ENCODE results near the gene EFNA4. TPM values are rescaled to one million over a fixed set of nuclear protein-coding genes. Genes with fewer than 3 reads are reported as not detected.
A peak's percentile ranks its signal among the peaks of the same experiment; 100 is the strongest.

Gene EFNA4
- total and polyA plus RNA-seq, 2 of the 4 experiments (the other 2 are of a cell fraction): 3.8 to 11.8 TPM

DNA sequence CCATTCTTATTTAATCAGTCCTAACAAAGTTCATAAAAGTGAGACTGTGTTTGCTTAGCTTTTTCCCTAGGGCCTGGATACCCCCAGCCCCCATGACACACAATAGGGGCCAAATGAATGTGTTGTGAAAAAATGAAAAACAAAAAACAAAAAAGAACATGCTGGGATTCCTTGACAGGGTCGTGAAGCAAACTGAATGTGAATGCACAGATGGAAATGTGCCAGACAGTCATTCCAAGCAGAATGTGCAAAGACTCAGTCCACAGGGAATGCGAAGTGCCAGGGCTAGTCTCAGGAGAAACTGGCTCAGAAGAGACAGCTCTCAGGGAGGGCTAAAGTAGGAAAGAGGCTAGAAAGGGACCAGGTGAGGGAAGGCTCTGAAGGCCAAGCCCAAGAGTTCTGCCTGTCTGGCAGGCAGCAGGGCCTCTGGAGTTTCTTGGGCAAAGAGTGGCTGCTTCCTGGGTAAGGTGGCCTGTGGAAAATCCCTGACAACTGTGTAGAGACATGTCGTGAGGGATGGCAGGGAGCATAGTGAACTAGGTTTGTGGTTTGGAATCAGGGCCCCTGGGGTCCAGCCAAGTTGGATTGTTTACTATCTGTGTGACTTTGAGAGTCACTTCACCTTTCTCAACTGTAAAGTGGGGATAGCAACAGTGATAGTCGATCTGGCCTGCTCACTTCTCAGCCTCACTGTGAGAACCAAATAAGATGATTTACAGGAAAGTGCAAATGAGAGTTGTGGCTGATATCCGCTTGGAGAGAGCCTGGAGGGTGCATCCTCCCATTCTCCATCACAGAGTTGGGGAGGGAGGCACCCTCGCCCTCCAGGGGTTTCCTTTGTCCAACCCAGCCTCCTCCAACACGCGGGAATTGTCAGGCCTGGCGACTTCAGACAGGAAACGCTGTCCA is 13.6 kb upstream of the EFNA4 start:
- DNase-seq (peak; percentile 69), ATAC-seq (ENCODE audit: low read depth) (no peak)
- peak overlapping the region; percentile 51; the same call in 1 of the 2 replicates for H4K91ac ChIP-seq (ENCODE audit: insufficient read depth, low read depth, low read length)
- H4K20me1 ChIP-seq (ENCODE audit: insufficient read depth, low read length): no peaks in the 10 kb centered on the region; the same call in 1 of the 2 replicates
- peaks cover 9% of the 10 kb centered on the region; the same call in 1 of the 2 replicates for H3K9me1 ChIP-seq (ENCODE audit: insufficient read depth, low read length)
- peak overlapping the region; percentile 35; the same call in 1 of the 2 replicates for H3K56ac ChIP-seq (ENCODE audit: extremely low read depth, insufficient read depth, low read length)
- peak overlapping the region; percentile 75; the same call in 1 of the 2 replicates for H3K4me3 ChIP-seq (ENCODE audit: insufficient read depth, low read depth, low read length)
- H3K27ac ChIP-seq (ENCODE audit: insufficient read depth, low read length): no peak overlapping the region; the same call in 1 of the 2 replicates
- in situ Hi-C loops (cut with MboI; ENCODE audit: low sequenced_read_pairs): loop anchor here (10.0 kb wide), 1 partner anchor 95 kb away; the partner anchor contains the start of gene PBXIP1
- peak overlapping the region; percentile 69; the same call in 1 of the 2 replicates for H3K14ac ChIP-seq (replicated peaks; ENCODE audit: low read depth, low read length)
- H3K9me3 ChIP-seq (ENCODE audit: control insufficient read depth, insufficient read depth, low read length): no peaks in the 10 kb centered on the region
- TF ChIP-seq BHLHE40 (IDR thresholded peaks at IDR 0.05; ENCODE audit: low read depth, low read length) (no peak), NFE2L2 (IDR thresholded peaks at IDR 0.05; ENCODE audit: low read depth, low read length) (no peak), MAFK (IDR thresholded peaks at IDR 0.05; ENCODE audit: low read depth, low read length) (no peak), RCOR1 (IDR thresholded peaks at IDR 0.05; ENCODE audit: insufficient replicate concordance, low read length) (no peak)
- WGBS, 2 experiments (ENCODE audit: extremely low coverage in 2 of 2, insufficient read length in 1 of 2): 11% methylated on average over 5 of the region's 10 CpGs; no CpG with 5 or more reads in 1 of the 2 experiments
- 0 out of 2 replicates have a peak overlapping the region, but pooled peaks have one; percentile 3 for H2BK120ac ChIP-seq (ENCODE audit: low read depth, low read length)
- H3K4me1 ChIP-seq (ENCODE audit: control insufficient read depth, insufficient read depth, low read length): peaks cover 13% of the 10 kb centered on the region
- ChIA-PET CTCF (interaction anchor here (0.9 to 2.3 kb wide), 3 partner anchors 12 to 35 kb away, joined by 3 to 6 read pairs (median 4); no protein-coding TSS in a partner anchor), POLR2A (ENCODE audit: unreplicated experiment) (no interaction called here)
- peak overlapping the region; percentile 99 for H2AFZ ChIP-seq (replicated peaks; ENCODE audit: low read length, poor library complexity)
- H2BK5ac ChIP-seq (ENCODE audit: low read depth, low read length, poor library complexity, severe bottlenecking): peak overlapping the region; percentile 31
- H3K18ac ChIP-seq (ENCODE audit: low read depth, low read length): no peak overlapping the region
- H3K79me1 ChIP-seq (ENCODE audit: low read depth in 1 of 2, low read length in 2 of 2): peaks cover 0 to 15% of the 10 kb centered on the region in 2 experiments; a peak in 2 of 4 replicates
- peak overlapping the region; percentile 55 for H3K4ac ChIP-seq (ENCODE audit: low read depth, low read length)
- no TSS peak for BruUV-seq (replicated peaks)
- H3K4me2 ChIP-seq (ENCODE audit: low read depth, low read length): peak overlapping the region; percentile 93
- peak overlapping the region; percentile 58; the same call in 1 of the 2 replicates for H3K9ac ChIP-seq (ENCODE audit: low read depth, low read length)
- peak overlapping the region; percentile 19 for H3K23ac ChIP-seq (ENCODE audit: low read depth, low read length)
- peak overlapping the region; percentile 69 for H2AK9ac ChIP-seq (replicated peaks; ENCODE audit: low read depth, low read length, poor library complexity)
- H2BK20ac ChIP-seq (ENCODE audit: low read depth, low read length): no peak overlapping the region
- intact Hi-C loops (cut with micrococcal nuclease): loop anchor here (5.0 kb wide), 1 partner anchor 48 kb away; the partner anchor contains the start of gene ZBTB7B
- no peaks in the 10 kb centered on the region for H3K27me3 ChIP-seq (ENCODE audit: control insufficient read depth, insufficient read depth, low read length)
- no peak overlapping the region for H4K5ac ChIP-seq (ENCODE audit: low read depth, low read length)
- peak overlapping the region; percentile 16 for H2AK5ac ChIP-seq (ENCODE audit: low read depth, low read length)
- dilution Hi-C loops (cut with HindIII; ENCODE audit: low sequenced_read_pairs, unreplicated experiment): no loop called here
- no peaks in the 10 kb centered on the region for H3K36me3 ChIP-seq (ENCODE audit: control insufficient read depth, insufficient read depth, low read length)
- H2BK15ac ChIP-seq (ENCODE audit: low read depth, low read length): peak overlapping the region; percentile 20; the same call in 1 of the 3 replicates
- peak overlapping the region; percentile 32 to 80; a peak in 3 of 4 replicates for H4K8ac ChIP-seq (ENCODE audit: low read depth in 2 of 2, low read length in 2 of 2)
